Kidney (tissue), 14 donors: ENCODE data around the gene NRXN3. TPM values are rescaled to one million over a fixed set of nuclear protein-coding genes. Genes with fewer than 3 reads are reported as not detected.

Source experiments
- DNase-seq, 5 donors: peaks; one replicate each; pipeline ENCODE4 v3.0.0-alpha.2; 2013 to 2020
- FAIRE-seq: peaks from 2 replicates; lab custom pipeline; 2012; peaks lifted over from hg19 to GRCh38; lab: Jason Lieb, UNC
- H3K27ac ChIP-seq, 2 donors: one replicate each; pipeline ENCODE4 v1.7.0; 2013; ENCODE audit warnings: low read depth in 2 of 2, low read length in 2 of 2, inconsistent platforms in 1 of 2
- H3K27me3 ChIP-seq: one replicate; pipeline ENCODE4 v1.7.1; 2013; ENCODE audit warnings: low read length, inconsistent platforms; ENCODE audit not compliant: control insufficient read depth, insufficient read depth
- H3K36me3 ChIP-seq, 3 donors: one replicate each; pipeline versions ENCODE4 v1.7.0 to v1.7.1; 2013; ENCODE audit warnings: low read length in 3 of 3, control low read depth in 1 of 3, inconsistent platforms in 1 of 3; ENCODE audit not compliant: insufficient read depth in 3 of 3, control insufficient read depth in 2 of 3
- H3K4me1 ChIP-seq, 3 donors: one replicate each; pipeline versions ENCODE4 v1.7.0 to v1.7.1; 2013; ENCODE audit warnings: low read length in 3 of 3, inconsistent platforms in 1 of 3, low read depth in 1 of 3; ENCODE audit not compliant: control insufficient read depth in 2 of 3, insufficient read depth in 2 of 3
- H3K4me3 ChIP-seq, 3 donors: one replicate each; pipeline versions ENCODE4 v1.7.0 to v1.8.1; 2013; ENCODE audit warnings: low read length in 3 of 3, control low read depth in 1 of 3, inconsistent platforms in 1 of 3
- H3K9ac ChIP-seq, 3 donors: one replicate each; pipeline versions ENCODE4 v1.7.0 to v1.7.1; 2013; ENCODE audit warnings: low read length in 3 of 3, control low read depth in 1 of 3, inconsistent platforms in 1 of 3
- H3K9me3 ChIP-seq, 3 donors: one replicate each; pipeline versions ENCODE4 v1.7.0 to v1.7.1; 2013; ENCODE audit warnings: low read length in 3 of 3, control low read depth in 1 of 3, inconsistent platforms in 1 of 3; ENCODE audit not compliant: control insufficient read depth in 2 of 3, insufficient read depth in 1 of 3
- CTCF ChIP-seq: IDR thresholded peaks from 3 replicates; pipeline ENCODE4 v1.5.1; 2012; ENCODE audit warnings: mild to moderate bottlenecking, moderate library complexity, borderline replicate concordance; ENCODE audit not compliant: insufficient read depth; ENCODE audit errors: extremely low read depth
- intact Hi-C: fragments of 100-400 bp; cut with DNase I; formaldehyde crosslinking; loops from one replicate; pipeline ENCODE4 v1.11.1; 2022
- polyA plus RNA-seq: library from polyadenylated mRNA; stranded (reverse); fragments of 350-450 nt; fragmentation: Illumina TruSeq; extraction: RNeasy Lipid Tissue Mini Kit (QIAGEN cat#74804); gene quantifications from one replicate; pipeline ENCODE4 v1.2.3, GENCODE V29; 2014; ENCODE audit warnings: low read depth, low replicate concordance; ENCODE audit not compliant: insufficient read depth
- total RNA-seq: library from RNA; stranded (reverse); fragmentation: NEBNext Ultra II Directional; extraction: Animal tissue kit (Norgen Biotek cat#: 25700); gene quantifications from one replicate; pipeline ENCODE4 v1.2.1, GENCODE V29; 2021
- donor health status: control.
- donor health status: control.
- donor health status: control.
- donor health status: control.
- donor health status: control.
- donor health status: DM: yes; HTN: yes; CAD: no.
- donor health status: Normal renal cell carcinoma (clear cell type).

Gene NRXN3
- total and polyA plus RNA-seq, 2 donors from 2014 or later, result 1.5 to 2.4 TPM

- no peak overlapping the region for H3K9ac ChIP-seq
- no peak for TF ChIP-seq CTCF
- DNase-seq, result no peak
- H3K27ac ChIP-seq, result no peak overlapping the region
- no peaks in the 10 kb centered on the region for H3K36me3 ChIP-seq
- intact Hi-C loops, result no loop called here
- no peaks in the 10 kb centered on the region for H3K9me3 ChIP-seq
- FAIRE-seq, result no peak
- no peaks in the 10 kb centered on the region for H3K4me1 ChIP-seq
- no peak overlapping the region for H3K4me3 ChIP-seq
- no peaks in the 10 kb centered on the region for H3K27me3 ChIP-seq
Measured at GRCh38 chr14:78982551-78982950, 812.4 kb downstream of the NRXN3 start.

GRCh38 chr14:78983126-78983525, 813.0 kb downstream of the NRXN3 start:
- Histone ChIP-seq H3K4me3 (no peak overlapping the region), H3K36me3 (no peaks in the 10 kb centered on the region), H3K27ac (no peak overlapping the region), H3K9ac (no peak overlapping the region), H3K9me3 (no peaks in the 10 kb centered on the region), H3K27me3 (no peaks in the 10 kb centered on the region), H3K4me1 (no peaks in the 10 kb centered on the region)
- FAIRE-seq (no peak), DNase-seq (no peak)
- no peak for TF ChIP-seq CTCF
- intact Hi-C loops, result no loop called here

- H3K4me3 ChIP-seq, result no peak overlapping the region
- H3K9me3 ChIP-seq, result no peaks in the 10 kb centered on the region
- FAIRE-seq (no peak), DNase-seq (no peak)
- H3K27ac ChIP-seq, result no peak overlapping the region
- no peaks in the 10 kb centered on the region for H3K4me1 ChIP-seq
- H3K9ac ChIP-seq, result no peak overlapping the region
- H3K36me3 ChIP-seq, result no peaks in the 10 kb centered on the region
- H3K27me3 ChIP-seq, result no peaks in the 10 kb centered on the region
- intact Hi-C loops, result no loop called here
- no peak for TF ChIP-seq CTCF
Measured at GRCh38 chr14:78985668-78986381, 815.7 kb downstream of the NRXN3 start.

GRCh38 chr14:78986989-78987388, 816.8 kb downstream of the NRXN3 start:
- intact Hi-C loops, result no loop called here
- no peak for FAIRE-seq

More at GRCh38 chr14:78986989-78987388, 816.8 kb downstream of the NRXN3 start:
- no peak for TF ChIP-seq CTCF
- Histone ChIP-seq H3K9me3 (no peaks in the 10 kb centered on the region), H3K9ac (no peak overlapping the region), H3K4me3 (no peak overlapping the region), H3K36me3 (no peaks in the 10 kb centered on the region), H3K27ac (no peak overlapping the region), H3K27me3 (no peaks in the 10 kb centered on the region), H3K4me1 (no peaks in the 10 kb centered on the region)
- no peak for DNase-seq
